ENCODE measurements around the gene USP43.
"Not testable (repeated sequence)": the region's sequence is repeated elsewhere in the genome, so short reads cannot be mapped to it uniquely, and the experiment has no call there.

The USP43 gene, protein sequence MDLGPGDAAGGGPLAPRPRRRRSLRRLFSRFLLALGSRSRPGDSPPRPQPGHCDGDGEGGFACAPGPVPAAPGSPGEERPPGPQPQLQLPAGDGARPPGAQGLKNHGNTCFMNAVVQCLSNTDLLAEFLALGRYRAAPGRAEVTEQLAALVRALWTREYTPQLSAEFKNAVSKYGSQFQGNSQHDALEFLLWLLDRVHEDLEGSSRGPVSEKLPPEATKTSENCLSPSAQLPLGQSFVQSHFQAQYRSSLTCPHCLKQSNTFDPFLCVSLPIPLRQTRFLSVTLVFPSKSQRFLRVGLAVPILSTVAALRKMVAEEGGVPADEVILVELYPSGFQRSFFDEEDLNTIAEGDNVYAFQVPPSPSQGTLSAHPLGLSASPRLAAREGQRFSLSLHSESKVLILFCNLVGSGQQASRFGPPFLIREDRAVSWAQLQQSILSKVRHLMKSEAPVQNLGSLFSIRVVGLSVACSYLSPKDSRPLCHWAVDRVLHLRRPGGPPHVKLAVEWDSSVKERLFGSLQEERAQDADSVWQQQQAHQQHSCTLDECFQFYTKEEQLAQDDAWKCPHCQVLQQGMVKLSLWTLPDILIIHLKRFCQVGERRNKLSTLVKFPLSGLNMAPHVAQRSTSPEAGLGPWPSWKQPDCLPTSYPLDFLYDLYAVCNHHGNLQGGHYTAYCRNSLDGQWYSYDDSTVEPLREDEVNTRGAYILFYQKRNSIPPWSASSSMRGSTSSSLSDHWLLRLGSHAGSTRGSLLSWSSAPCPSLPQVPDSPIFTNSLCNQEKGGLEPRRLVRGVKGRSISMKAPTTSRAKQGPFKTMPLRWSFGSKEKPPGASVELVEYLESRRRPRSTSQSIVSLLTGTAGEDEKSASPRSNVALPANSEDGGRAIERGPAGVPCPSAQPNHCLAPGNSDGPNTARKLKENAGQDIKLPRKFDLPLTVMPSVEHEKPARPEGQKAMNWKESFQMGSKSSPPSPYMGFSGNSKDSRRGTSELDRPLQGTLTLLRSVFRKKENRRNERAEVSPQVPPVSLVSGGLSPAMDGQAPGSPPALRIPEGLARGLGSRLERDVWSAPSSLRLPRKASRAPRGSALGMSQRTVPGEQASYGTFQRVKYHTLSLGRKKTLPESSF

DNA sequence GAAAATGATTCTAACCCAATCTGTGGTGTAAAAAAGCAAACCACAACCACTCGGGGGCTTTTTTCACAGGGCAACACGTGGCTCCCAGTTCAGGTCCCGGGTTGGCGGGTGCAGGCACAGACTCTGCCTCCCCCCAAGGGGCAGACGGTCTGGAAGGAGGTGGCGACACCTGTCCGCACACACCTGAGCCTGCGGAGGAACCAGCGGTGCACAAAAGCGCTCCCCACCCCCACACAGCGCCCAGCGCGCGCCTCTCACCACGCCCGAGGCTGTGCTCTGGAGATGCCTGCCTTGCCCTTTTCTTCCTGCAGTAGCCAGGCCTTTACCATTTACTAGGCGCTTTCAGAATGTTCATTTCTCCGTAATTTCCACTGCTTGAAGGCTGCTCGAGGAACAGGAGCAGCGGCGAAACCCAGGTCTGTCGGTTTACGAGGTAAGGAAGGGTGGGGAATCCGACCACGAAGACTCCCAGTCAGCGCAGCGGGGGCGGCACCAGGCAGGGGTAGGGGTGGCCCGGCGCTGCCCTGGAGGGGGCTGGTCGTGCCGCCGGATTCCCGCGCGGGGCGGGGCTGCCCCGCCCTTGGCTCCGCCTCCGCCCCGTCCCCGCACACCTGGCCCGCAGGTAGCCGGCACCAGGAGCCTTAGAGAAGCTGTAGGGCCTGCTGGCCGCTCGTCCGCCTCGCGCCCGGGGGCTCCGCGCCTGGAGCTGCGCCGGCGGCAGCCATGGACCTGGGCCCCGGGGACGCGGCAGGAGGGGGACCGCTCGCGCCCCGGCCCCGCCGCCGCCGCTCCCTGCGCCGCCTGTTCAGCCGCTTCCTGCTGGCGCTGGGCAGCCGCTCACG lies at the start of gene USP43:
TSS of gene USP43 (plus strand) at position 608 of the 842 bp plus-strand sequence. CDS start at position 724, 116 bp downstream.
- DNase-seq = no peak

DNA sequence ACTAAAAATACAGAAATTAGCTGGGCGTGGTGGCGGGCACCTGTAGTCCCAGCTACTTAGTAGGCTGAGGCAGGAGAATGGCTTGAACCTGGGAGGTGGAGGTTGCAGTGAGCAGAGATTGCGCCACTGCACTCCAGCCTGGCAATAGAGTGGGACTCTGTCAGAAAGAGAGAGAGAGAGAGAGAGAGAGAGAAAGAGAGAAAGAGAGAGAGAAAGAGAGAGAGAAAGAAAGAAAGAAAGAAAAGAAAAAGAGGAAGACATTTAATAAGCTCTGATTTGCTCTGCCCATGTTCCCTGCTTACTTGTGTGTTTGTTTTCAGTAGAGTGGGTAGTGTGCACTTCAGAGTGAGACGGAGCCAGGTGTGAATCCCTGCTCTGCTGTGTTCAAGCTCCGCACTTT lies 47.7 kb upstream of the USP43 start:
- not testable (repeated sequence) for DNase-seq

DNA sequence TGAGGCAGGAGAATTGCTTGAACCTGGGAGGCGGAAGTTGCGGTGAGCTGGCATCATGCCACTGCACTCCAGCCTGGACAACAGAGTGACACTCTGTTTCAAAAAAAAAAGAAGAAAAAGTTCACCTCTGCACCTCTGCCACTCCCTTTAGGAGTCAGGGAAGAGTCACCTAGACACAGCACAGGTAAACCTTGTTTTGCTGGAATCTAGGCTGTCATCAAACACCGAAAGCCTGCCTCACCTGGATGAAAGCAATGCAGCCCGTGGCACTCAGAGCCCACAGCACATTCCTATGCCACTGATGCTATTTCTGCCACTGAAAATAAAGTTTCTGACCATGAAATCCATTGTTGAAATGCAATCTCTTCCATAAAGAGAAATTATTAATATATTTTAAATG lies 46.7 kb upstream of the USP43 start:
- DNase-seq = no peak

DNA sequence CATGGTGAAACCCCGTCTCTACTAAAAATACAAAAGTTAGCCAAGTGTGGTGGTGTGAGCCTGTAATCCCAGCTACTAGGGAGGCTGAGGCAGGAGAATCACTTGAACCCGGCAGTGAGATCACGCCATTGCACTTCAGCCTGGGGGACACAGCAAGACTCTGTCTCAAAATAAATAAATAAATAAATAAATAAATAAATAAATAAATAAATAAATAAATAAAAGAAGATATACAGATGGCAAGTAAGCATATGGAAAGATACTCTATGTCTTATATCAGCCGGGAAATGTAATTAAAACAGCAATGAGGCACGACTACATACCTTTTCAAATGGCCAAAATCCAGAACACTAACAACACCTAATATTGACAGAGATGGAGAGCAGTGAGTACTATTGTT lies 40.7 kb upstream of the USP43 start:
- DNase-seq = not testable (repeated sequence)

DNA sequence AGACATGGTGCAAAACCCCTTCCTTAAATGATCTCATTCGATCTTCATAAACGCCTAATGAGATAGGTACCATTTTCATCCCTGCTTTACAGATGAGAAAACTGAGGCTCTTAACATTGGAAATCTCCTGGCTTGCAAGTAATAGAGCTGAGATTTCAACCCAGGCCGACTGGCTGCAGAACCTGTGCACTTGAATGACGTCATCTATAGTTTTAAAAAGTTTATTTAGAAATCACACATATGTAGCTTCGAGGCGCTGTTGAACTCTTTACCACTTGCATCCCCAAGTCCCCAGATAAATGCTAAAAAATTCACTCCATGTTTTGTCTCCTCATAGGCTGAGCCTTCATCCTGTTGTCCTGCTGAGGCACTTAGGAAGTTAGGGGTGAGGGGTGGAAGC lies 38.9 kb upstream of the USP43 start:
- no peak for DNase-seq

DNA sequence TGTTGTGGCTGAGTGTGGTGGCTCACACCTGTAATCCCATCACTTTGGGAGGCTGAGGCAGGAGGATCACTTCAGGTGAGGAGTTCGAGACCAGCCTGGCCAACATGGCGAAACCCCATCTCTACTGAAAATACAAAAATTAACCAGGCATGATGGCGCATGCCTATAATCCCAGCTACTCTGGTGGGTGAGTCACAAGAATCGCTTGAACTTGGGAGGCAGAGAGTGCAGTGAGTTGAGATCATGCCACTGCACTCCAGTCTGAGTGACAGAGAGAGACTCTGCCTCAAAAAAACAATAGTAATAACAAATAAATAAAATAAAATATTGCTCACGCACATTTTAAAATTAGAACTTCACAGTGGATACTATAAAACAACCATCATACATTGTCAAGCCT lies 38.3 kb upstream of the USP43 start:
- not testable (repeated sequence) for DNase-seq

DNA sequence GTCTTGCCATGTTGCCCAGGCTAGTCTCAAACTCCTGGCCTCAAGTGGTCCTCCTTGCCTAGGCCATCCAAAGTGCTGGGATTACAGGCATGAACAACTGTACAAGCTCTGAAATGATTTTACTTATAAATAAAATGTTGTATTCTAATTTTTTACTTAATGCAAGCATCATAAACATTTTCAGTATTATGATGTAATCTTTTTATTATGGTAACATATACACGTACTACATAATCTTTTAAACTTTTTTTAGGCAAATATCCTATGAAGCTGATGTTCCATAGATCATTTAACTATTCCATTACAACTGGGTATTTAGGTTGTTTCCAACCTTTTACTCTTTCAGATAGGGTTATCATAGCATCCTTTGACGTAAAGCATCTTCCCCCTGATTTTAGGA lies 33.8 kb upstream of the USP43 start:
- DNase-seq = no peak

DNA sequence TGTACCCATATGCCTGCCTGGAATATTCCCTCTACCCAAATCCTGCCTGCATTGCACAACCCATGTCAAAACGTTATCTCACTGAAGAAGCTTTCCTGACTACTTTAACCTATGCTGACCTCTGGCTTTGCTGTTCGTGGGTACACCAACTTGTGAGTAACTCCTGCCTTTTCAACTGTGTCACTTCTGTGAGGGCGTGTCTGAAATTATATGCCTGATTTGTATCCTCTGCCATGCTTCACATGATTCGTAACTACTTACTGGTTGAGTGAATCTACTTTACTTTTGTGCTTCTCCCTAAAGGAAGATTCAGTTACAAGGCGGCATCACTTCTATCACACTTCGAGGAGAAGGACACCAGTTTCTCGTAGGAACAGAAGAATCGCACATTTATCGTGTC lies 33.3 kb upstream of the USP43 start:
- DNase-seq = no peak

DNA sequence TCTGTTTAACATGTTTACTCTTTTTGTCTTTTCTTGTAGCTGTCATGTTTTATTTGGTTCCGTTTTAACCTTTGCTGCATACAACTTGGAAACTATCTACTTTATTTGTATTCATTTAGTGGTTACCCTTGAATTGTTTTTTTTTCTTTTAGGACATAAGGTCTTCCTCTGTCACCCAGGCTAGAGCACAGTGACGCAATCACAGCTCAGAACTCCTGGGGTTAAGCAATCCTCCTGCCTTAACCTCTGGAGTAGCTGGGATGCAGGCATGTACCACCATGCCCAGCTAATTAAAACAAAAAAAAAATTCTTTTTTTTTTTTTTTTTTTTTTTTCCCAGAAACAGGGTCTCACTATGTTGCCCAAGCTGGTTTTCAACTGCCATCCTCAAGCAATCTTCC lies 29.8 kb upstream of the USP43 start:
- no peak for DNase-seq

DNA sequence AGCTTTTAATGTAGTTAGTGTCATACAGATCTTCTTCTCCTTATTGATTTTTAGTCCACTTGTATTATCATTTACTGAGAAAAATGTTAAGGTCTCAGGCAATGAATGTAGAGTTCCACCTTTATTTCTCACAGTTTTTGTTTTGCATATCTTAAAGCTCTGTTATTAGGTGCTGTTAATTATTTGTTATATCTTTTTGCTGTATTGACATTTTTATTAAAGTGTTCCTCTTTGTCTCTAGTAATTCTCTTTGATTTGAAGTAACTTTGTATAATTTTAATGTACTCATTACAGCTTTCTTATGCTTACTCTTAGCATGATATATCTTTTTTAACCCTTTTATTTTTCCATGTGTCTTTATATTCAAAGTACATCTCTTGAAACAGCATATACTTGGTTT lies 22.4 kb upstream of the USP43 start:
- DNase-seq = no peak

DNA sequence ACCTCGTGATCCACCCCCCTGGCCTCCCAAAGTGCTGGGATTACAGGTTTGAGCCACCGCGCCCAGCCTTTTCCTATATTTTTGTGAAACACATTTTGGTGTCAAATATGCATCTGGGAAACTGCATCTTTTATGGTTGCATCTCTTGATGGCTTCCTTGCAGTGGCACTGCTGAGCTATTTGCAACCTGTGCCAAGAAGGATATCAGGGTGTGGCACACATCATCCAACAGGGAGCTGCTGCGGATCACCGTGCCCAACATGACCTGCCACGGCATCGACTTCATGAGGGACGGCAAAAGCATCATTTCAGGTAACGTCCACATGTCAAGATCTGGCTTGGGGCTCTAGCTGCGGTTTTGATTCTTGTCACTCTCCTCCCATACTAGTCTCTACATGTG lies 16.8 kb upstream of the USP43 start:
- no peak for DNase-seq

DNA sequence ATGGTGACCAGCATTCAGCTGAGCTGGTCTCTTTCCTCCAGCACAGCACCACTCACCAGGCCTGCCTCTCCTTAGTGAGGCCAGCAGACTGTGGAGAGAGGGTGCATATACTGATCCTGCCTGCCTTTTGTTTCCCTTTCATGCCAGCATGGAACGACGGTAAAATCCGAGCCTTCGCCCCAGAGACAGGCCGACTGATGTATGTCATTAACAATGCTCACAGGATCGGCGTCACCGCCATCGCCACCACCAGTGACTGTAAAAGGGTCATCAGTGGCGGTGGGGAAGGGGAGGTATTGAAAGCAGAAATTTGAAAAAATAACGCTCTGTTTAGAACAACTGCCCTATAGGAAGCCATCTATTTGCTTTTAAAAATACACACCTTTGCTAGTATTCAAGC lies 12.6 kb upstream of the USP43 start:
- DNase-seq = no peak

DNA sequence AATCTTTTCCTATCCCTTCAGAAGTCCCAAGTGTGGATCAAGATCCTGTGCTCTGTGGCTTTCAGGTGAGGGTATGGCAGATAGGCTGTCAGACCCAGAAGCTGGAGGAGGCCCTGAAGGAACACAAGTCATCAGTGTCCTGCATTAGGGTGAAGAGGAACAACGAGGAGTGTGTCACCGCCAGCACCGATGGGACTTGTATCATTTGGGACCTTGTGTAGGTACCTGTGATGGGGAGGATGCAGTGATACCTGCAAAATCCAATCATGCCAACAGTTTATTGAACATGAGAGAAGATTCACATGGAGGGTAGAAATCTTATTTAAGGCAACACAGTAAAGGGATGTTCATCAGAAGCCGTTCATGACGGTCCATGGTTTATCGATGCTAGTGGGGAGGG lies 10.0 kb upstream of the USP43 start:
- no peak for DNase-seq

DNA sequence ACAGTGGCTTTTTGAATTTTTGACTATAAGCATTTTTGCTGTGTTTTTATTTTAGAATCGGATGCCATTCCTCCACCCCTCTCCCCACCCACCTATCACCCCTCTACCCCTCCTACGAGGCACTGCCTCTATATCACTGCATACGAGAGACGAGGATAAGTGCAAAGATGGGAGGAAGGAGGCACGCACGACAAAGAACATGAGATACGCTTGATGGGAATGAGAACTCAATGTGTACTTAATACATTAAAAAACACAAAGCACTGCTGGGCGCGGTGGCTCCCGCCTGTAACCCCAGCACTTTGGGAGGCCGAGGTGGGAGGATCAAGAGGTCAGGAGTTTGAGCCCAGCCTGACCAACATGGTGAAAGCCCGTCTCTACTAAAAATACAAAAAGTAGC lies 8.8 kb upstream of the USP43 start:
- DNase-seq = no peak

DNA sequence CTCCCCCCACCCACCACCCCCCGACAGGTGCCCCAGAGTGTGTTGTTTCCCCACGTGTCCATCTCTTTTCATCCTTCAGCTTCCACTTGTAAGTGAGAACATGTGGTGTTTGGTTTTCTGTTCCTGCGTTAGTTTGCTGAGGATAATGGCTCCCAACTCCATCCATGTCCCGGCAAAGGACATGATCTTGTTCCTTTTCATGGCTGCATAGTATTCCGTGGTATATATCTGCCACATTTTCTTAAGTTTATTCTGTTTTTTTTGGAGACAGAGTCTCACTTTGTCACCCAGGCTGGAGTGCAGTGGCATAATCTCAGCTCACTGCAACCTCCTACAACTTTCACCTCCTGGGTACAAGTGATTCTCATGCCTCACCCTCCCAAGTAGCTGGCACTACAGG lies 4.9 kb upstream of the USP43 start:
- not testable (repeated sequence) for DNase-seq

DNA sequence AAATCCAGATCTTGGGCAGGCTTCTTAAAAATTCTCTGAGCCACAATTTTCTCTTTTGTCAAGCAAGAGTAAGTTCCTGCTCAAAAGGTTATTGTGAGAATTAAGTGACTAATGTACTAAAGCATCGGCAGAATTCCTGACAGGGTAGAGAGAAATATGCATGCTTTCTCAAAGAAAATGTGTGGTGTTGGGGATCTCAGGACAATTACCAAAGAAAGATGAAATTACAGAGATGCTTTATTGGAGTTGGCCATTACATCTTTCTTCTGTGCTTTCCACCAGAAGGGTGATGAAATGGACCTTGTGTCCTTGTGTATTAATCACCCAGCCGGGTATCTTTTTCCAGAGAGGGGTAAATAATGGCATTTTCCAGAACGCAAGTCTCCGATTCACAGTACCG lies 1.7 kb upstream of the USP43 start:
- DNase-seq = no peak

DNA sequence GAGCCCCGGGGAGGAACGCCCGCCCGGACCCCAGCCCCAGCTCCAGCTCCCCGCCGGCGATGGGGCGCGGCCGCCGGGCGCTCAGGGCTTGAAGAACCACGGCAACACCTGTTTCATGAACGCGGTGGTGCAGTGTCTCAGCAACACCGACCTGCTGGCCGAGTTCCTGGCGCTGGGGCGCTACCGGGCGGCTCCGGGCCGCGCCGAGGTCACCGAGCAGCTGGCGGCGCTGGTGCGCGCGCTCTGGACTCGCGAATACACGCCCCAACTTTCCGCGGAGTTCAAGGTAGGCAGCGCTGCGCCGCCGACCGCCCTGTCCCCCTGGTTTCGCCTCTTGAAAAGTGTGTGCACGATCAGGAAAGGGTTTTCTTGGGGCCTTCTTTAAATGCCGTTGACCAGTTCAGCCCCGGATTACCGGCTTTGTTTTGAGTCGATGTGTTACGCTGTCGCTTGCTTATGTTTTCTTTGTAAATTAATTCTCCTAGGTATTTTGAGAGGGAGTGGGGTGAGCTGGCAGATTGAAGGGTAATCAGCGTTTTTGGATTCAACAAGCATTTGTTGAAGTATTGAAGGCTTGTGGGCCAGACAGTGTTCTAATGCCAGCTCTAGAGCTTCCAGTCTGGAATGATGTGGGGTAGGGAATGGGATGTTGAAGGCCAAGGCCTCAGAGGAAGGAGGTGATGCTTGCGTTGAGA lies 681 bp downstream of the USP43 start:
- no peak for DNase-seq

DNA sequence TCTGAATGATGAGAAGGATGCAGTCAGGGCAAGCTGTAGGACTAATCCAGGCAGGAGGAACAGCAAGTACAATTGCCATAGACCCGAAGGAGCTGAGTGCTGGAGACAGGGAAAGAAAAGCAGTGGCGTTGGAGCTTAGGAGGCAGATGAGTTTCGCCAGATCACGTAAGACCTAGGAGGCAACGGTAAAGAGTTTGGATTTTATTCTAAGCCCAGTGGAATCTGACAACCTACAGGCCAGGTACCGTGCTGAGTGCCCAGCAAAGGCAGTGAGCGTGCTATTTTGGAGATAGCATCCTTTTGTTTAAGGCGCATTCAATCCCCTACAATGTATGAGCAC lies 1.2 kb downstream of the USP43 start:
- no peak for DNase-seq

DNA sequence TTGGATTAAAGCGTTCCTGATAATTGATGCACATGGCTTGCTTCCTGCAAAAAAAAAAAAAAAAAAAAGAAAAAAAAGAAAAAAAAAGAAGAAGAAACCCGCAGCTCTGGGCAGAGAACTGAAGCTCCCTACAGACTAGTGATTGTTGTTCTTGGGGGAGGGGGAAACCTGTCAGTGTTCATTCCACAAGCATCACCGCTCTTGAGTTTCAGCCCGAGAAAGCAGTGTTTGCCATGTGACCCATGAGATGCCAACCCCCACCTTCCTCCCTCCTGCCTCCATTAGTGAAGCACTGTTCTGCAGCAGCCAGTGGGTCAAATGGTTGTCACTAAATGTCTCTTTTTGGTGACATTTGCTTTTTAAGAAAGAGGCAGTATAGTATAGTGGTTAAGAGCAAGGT lies 1.7 kb downstream of the USP43 start:
- no peak for DNase-seq

DNA sequence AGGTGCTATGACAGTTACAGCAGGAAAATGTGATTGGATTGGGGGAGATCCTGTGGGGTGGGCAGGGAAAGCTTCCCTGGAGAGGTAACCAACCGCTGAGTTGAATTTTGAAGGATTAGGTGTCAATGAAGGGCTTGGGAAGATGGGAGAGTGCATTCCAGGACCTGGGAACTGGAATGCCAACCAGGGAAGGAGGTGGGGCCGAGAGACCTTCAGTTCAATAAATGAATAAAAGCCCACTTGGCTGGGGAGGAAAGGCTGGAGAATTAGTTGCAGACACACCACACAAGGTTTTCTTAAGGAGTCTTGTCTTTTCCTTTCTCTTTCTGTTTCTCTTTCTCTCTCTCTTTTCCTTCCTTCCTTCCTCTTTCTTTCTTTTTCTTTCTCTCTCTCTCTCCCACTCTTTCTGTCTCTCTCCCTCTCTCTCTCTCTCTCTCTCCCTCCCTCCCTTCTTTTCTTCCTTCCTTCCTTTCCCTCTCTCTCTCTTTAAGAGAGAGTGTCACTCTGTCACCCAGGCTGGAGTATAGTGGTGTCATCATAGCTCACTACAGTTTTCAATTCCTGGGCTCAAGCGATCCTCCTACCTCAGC lies 3.3 kb downstream of the USP43 start:
- DNase-seq = no peak

DNA sequence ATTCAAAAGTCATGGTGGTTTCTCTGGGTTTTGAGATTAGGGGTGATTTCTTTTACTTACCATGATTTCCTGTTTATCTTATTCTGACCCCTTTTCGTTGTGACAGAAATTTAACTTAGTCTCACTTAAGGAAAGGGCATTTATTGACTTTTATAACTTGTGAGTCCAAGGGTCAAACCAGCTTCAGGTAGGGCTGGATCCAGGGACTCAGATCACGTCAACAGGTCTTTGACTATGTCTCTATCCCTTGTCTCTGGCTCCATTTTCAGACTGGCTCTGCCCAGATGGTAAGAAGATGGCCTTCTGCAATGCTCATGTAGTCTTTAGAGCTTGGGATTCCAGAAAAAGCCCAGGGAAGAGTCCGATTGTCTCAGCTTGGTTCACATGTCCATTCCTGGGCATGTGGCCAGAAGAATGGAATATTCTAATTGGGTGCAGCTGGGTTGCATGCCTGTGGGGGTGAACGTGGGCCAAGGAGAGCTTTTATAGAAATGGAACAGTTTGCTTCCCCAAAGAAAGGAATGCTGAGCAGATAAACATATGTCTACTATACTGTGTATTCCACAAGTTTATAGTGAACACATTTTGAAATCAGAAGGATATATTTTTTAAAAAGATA lies 13.4 kb downstream of the USP43 start:
- no peak for DNase-seq
